ENCODE data around the gene NELFB.

The NELFB gene

GRCh38 chr9:137315581-137316011 lies 60.5 kb downstream of the NELFB start:
- no peak for DNase-seq

- DNase-seq = peak; percentile 52 to 90 (median 67)
Measured at GRCh38 chr9:137316012-137316981, 61.2 kb downstream of the NELFB start.

GRCh38 chr9:137317021-137317717 lies 62.0 kb downstream of the NELFB start:
- no peak for DNase-seq

DNA sequence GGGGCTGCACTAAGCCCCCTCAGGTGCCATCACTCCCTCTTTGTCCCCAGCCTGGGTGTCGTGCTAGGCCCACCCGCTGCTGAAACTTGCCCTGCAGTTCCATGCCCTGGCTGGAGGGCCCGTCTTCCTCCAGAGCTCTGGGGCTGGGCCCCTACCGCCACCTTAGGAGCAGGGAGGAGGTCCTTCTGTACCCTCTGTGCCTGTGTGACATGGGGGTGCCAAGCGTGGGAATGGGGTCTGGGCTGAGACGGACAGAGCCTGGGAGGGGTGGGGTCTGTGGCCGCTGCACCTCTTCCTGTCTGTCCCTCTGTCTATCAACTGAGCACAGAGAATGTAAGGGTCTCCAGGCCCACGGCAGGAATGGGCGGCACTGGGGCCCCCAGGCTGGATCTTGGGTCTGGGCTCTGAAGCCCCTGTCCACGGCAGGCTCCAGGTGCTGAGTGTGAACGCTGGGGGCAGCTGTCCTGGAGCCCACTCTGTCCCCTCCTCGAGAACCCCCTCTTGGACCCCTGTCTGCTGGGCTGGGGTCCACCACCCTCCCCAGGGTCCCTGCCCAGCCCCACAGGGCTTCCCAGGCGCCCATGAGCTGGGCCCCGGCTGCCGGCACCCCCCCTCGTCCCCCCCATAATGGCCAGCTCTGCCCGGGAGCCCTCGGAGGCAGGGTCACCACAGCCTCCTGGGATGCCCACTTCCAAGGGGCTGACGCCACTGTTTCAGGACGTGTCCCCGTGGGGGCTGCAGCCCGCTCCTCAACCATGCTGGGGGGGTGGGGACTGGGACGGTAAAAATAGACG lies 62.8 kb downstream of the NELFB start:
- DNase-seq = no peak

- no peak for DNase-seq
Measured at GRCh38 chr9:137318602-137319001, 63.5 kb downstream of the NELFB start.

DNA sequence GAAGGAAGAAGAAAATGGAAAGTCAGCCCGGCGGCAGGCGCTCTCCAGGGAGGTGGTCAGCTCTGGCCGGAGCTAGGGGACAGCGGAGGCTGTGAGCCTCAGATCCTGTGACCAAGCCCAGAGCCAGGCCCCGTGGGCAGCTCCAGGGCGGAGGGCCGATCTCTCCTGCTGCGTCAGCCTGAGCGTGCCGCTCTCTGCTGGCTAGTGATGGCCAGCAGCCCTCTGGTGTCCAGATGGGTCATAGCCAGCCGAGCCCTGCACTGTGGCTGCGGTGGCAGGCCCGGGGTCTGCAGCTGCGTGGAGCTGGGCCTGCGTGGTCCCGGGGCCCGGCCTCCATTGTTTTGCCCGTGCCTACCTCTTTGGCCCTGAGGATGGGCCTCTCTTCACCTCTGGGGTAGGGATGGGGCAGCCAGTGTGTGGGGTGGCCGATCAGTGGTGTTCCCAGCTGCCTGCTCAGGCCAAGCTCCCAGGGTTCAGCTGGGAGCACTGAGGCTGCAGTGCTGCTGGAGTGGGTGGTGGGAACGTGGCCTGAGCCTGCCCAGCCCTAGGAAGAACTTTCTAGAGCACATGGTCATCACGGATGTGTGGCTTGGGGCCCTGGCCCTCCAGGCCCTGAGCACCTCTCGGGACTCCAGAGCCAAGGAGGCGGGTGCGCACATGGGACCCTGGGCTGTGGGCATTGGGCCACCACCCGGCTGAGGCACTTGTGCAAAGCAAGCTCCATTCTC lies 64.0 kb downstream of the NELFB start:
- no peak for DNase-seq

GRCh38 chr9:137319739-137320551 lies 64.8 kb downstream of the NELFB start:
- DNase-seq = no peak

DNA sequence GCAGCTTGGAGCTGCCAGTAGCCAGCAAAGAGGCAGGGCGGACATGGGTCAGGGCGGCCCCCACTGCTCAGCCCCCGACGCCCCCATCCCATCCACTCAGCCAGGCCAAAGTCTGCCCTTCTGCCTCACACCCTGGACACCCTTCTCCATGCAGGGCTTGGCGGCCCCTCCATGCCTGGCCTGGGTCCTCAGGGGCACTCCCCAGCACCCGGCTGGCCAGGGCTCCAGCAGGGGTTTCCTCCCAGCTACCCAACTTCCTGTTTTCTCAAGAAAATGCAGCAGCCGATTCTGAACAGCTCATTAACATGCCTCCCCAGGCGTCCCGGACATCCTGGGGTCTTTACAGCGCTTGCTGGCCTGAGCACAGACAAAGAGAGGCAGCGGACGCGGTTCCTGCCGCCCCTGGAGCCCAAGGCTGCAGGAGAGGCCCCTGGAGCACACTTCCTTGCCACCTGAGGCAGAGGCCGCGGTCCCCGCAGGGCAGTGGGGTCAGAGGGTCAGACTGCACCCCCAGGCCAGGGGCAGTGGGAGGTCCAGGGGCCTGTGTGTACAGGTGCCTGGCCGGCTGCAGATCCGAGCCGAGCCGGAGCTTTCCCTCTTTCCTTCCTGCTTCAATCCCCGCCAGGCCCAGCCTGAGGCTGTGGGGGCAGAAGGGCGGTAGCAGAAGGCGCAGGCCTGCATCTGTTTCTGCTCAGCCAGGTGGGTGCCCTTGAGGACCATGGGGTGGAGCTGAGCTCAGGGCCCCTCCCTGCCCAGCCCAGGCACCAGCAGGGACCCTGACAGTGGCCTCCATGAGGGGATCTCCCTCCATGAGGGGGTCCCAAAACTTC lies 65.6 kb downstream of the NELFB start:
- DNase-seq = peak; percentile 63 to 75 (median 70)

- DNase-seq = no peak
Measured at GRCh38 chr9:137321726-137322361, 66.7 kb downstream of the NELFB start.
